K562 (cell line): ENCODE data around the gene SART3. TPM values are rescaled to one million over a fixed set of nuclear protein-coding genes. Genes with fewer than 3 reads are reported as not detected.

Experiments used
- BACH1 ChIP-seq: fragments of 200-800 bp; sonication (Bioruptor generic); IDR thresholded peaks from 2 replicates; pipeline ENCODE4 v1.6.1; 2016; ENCODE audit warnings: missing genetic modification characterization, missing compliant biosample characterization
- DLX4 ChIP-seq: fragments of 250-450 bp; sonication (Bioruptor Pico); IDR thresholded peaks from 2 replicates; pipeline ENCODE4 v1.6.1; 2021; ENCODE audit warnings: mild to moderate bottlenecking
- EP300 ChIP-seq: IDR thresholded peaks from 2 replicates; pipeline ENCODE4 v1.6.1; 2012; ENCODE audit warnings: low read length, improper control_type of control experiment
- GATAD2A ChIP-seq: fragments of 450-650 bp; IDR thresholded peaks from 2 replicates; pipeline ENCODE4 v1.6.1; 2017
- HDAC3 ChIP-seq: fragments of 450-650 bp; IDR thresholded peaks from 2 replicates; pipeline ENCODE4 v1.6.1; 2018; ENCODE audit warnings: borderline replicate concordance, mild to moderate bottlenecking, moderate library complexity; ENCODE audit not compliant: partially characterized antibody
- MXD1 ChIP-seq: fragments of 250-450 bp; sonication (Bioruptor Pico); IDR thresholded peaks from 2 replicates; pipeline ENCODE4 v1.8.0; 2021; ENCODE audit warnings: borderline replicate concordance, mild to moderate bottlenecking, moderate library complexity; ENCODE audit not compliant: poor library complexity, severe bottlenecking
- NR4A1 ChIP-seq, 2 experiments: fragments of 250-450 bp in 1 of 2; fragments of 450-650 bp in 1 of 2; sonication (Bioruptor Pico) in 1 of 2; IDR thresholded peaks; 2 replicates each; pipeline versions ENCODE4 v1.4.0 to v1.6.1; 2016 to 2020; ENCODE audit warnings: mild to moderate bottlenecking in 2 of 2, missing compliant biosample characterization in 1 of 2, missing genetic modification characterization in 1 of 2, moderate library complexity in 1 of 2
- PML ChIP-seq: IDR thresholded peaks from 2 replicates; pipeline ENCODE4 v1.6.1; 2012; ENCODE audit warnings: low read length, inconsistent platforms
- PRDM10 ChIP-seq: fragments of 450-650 bp; IDR thresholded peaks from 2 replicates; pipeline ENCODE4 v1.6.1; 2018; ENCODE audit not compliant: partially characterized antibody
- RBM25 ChIP-seq: fragments of 200-400 bp; formaldehyde crosslinking; IDR thresholded peaks from 2 replicates; pipeline ENCODE4 v1.6.1; 2018; ENCODE audit warnings: low read length, low read depth, moderate library complexity; ENCODE audit not compliant: severe bottlenecking
- RFX1 ChIP-seq: fragments of 450-650 bp; IDR thresholded peaks from 2 replicates; pipeline ENCODE4 v1.6.1; 2016; ENCODE audit warnings: mild to moderate bottlenecking, moderate library complexity
- TCF15 ChIP-seq: fragments of 250-450 bp; sonication (Bioruptor Pico); IDR thresholded peaks from 2 replicates; pipeline ENCODE4 v1.8.0; 2022; ENCODE audit warnings: moderate library complexity, mild to moderate bottlenecking, inconsistent platforms
- ZNF436 ChIP-seq: fragments of 250-450, 450-650 bp; sonication (Bioruptor Pico); formaldehyde crosslinking; IDR thresholded peaks from 2 replicates; pipeline ENCODE4 v1.7.0; 2020; ENCODE audit warnings: mild to moderate bottlenecking
- polyA plus RNA-seq, 8 experiments: library from polyadenylated mRNA; depleted of rRNA in 4 of 8; stranded (reverse) in 5 of 8; unstranded in 3 of 8; fragments of >200 nt; fragmentation: Nextera tagmentation in 2 of 8; fragmentation: Illumina TruSeq in 1 of 8; extraction: Ambion mirVana in 2 of 8; extraction: Trizol in 1 of 8; gene quantifications; 2 replicates each; pipeline versions ENCODE4 v1.2.1 to v1.2.3, GENCODE V29; 2011 to 2014; ENCODE audit warnings: inconsistent platforms in 1 of 8, missing spikeins in 1 of 8
- total RNA-seq, 7 experiments: library from RNA; depleted of rRNA in 6 of 7; stranded (reverse); fragments of >200 nt in 6 of 7; fragmentation: Illumina TruSeq in 2 of 7; extraction: Trizol in 2 of 7; gene quantifications; 2 replicates each; pipeline versions ENCODE4 v1.2.1 to v1.2.3, GENCODE V29; 2011 to 2021; ENCODE audit warnings: low replicate concordance in 1 of 7
- TF ChIP-seq, protein P1 (sequence below), 2 experiments: IDR thresholded peaks; 2 replicates each; pipeline ENCODE4 v1.6.1; 2012; ENCODE audit warnings: improper control_type of control experiment in 2 of 2, low read depth in 2 of 2, low read length in 2 of 2, borderline replicate concordance in 1 of 2
- TF ChIP-seq, protein P2 (sequence below): sonication (generic); formaldehyde crosslinking; IDR thresholded peaks from 2 replicates; pipeline ENCODE4 v1.8.1; 2023; ENCODE audit warnings: mild to moderate bottlenecking, missing genetic modification reagents
- TF ChIP-seq, protein P3 (sequence below): fragments of 450-650 bp; IDR thresholded peaks from 2 replicates; pipeline ENCODE4 v1.6.1; 2016; ENCODE audit warnings: missing biosample characterization, missing genetic modification characterization

The SART3 gene
- total and polyA plus RNA-seq, 9 of the 15 experiments (the other 6 are each of a cell fraction or from before 2014, with no cell fraction given), result 8.9 to 167 (median 56.7) TPM

- TF ChIP-seq, protein P1, sequence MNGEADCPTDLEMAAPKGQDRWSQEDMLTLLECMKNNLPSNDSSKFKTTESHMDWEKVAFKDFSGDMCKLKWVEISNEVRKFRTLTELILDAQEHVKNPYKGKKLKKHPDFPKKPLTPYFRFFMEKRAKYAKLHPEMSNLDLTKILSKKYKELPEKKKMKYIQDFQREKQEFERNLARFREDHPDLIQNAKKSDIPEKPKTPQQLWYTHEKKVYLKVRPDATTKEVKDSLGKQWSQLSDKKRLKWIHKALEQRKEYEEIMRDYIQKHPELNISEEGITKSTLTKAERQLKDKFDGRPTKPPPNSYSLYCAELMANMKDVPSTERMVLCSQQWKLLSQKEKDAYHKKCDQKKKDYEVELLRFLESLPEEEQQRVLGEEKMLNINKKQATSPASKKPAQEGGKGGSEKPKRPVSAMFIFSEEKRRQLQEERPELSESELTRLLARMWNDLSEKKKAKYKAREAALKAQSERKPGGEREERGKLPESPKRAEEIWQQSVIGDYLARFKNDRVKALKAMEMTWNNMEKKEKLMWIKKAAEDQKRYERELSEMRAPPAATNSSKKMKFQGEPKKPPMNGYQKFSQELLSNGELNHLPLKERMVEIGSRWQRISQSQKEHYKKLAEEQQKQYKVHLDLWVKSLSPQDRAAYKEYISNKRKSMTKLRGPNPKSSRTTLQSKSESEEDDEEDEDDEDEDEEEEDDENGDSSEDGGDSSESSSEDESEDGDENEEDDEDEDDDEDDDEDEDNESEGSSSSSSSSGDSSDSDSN (IDR thresholded peaks at IDR 0.05; ENCODE audit: borderline replicate concordance in 1 of 2, low read depth in 2 of 2, low read length in 2 of 2), result 0 out of 4 replicates have a peak, but pooled peaks of 1 of the 2 experiments have one; percentile 29
- TF ChIP-seq ZNF436 (CRISPR knock-in tag), result no peak
- no peak for TF ChIP-seq TCF15 (CRISPR knock-in tag)
- TF ChIP-seq NR4A1 (CRISPR knock-in tag; IDR thresholded peaks at IDR 0.05), result no peak
- TF ChIP-seq NR4A1 (tag; IDR thresholded peaks at IDR 0.05), result no peak
- no peak for TF ChIP-seq GATAD2A
- TF ChIP-seq RFX1, result no peak
- TF ChIP-seq BACH1, result no peak
- no peak for TF ChIP-seq PML
- TF ChIP-seq EP300, result no peak
- TF ChIP-seq RBM25, result no peak
- no peak for TF ChIP-seq MXD1
- no peak for TF ChIP-seq DLX4 (CRISPR knock-in tag)
- TF ChIP-seq, protein P2, sequence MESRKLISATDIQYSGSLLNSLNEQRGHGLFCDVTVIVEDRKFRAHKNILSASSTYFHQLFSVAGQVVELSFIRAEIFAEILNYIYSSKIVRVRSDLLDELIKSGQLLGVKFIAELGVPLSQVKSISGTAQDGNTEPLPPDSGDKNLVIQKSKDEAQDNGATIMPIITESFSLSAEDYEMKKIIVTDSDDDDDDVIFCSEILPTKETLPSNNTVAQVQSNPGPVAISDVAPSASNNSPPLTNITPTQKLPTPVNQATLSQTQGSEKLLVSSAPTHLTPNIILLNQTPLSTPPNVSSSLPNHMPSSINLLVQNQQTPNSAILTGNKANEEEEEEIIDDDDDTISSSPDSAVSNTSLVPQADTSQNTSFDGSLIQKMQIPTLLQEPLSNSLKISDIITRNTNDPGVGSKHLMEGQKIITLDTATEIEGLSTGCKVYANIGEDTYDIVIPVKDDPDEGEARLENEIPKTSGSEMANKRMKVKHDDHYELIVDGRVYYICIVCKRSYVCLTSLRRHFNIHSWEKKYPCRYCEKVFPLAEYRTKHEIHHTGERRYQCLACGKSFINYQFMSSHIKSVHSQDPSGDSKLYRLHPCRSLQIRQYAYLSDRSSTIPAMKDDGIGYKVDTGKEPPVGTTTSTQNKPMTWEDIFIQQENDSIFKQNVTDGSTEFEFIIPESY (CRISPR knock-in tag), result no peak
- no peak for TF ChIP-seq HDAC3
- TF ChIP-seq, protein P3, sequence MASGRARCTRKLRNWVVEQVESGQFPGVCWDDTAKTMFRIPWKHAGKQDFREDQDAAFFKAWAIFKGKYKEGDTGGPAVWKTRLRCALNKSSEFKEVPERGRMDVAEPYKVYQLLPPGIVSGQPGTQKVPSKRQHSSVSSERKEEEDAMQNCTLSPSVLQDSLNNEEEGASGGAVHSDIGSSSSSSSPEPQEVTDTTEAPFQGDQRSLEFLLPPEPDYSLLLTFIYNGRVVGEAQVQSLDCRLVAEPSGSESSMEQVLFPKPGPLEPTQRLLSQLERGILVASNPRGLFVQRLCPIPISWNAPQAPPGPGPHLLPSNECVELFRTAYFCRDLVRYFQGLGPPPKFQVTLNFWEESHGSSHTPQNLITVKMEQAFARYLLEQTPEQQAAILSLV, result no peak
- TF ChIP-seq PRDM10, result peak; percentile 74
These were observed 927 bp upstream of the SART3 start (continued) for GRCh38 chr12:108561852-108562347.
